Ovary (tissue), 9 donors: ENCODE data around the gene GPC6. TPM values are rescaled to one million over a fixed set of nuclear protein-coding genes. Genes with fewer than 3 reads are reported as not detected.
A peak's percentile ranks its signal among the peaks of the same experiment; 100 is the strongest.

Experiments used
- DNase-seq, 5 donors: peaks; one replicate each; pipeline ENCODE4 v3.0.0-alpha.2; 2019 to 2020
- H3K27ac ChIP-seq, 2 donors: fragments of 200-600 bp; one replicate each; pipeline versions ENCODE4 v1.5.1 to v1.8.0; 2019 to 2022
- H3K27me3 ChIP-seq: fragments of 200-600 bp; one replicate; pipeline ENCODE4 v1.8.0; 2022
- H3K36me3 ChIP-seq: fragments of 200-600 bp; sonication (generic); one replicate; pipeline ENCODE4 v1.5.1; 2019
- H3K4me1 ChIP-seq: one replicate; pipeline ENCODE4 v1.8.1; 2013; ENCODE audit warnings: mild to moderate bottlenecking, moderate library complexity; ENCODE audit not compliant: insufficient read depth
- H3K4me3 ChIP-seq: fragments of 200-600 bp; sonication (generic); one replicate; pipeline ENCODE4 v1.5.1; 2017
- H3K9me3 ChIP-seq, 2 donors: fragments of 200-600 bp in 1 of 2; sonication (generic) in 1 of 2; one replicate each; pipeline versions ENCODE4 v1.5.1 to v1.8.1; 2013 to 2019; ENCODE audit warnings: mild to moderate bottlenecking in 1 of 2, moderate library complexity in 1 of 2
- CTCF ChIP-seq, 3 donors: fragments of 450-650 bp in 2 of 3; fragments of 200-600 bp in 1 of 3; IDR thresholded peaks; one replicate each; pipeline versions ENCODE4 v1.5.1 to v1.8.0; 2016 to 2022; ENCODE audit warnings: antibody characterized with exemption in 3 of 3, mild to moderate bottlenecking in 1 of 3
- EP300 ChIP-seq: sonication (generic); formaldehyde crosslinking; IDR thresholded peaks from one replicate; pipeline ENCODE4 v1.6.1; 2017; ENCODE audit warnings: antibody characterized with exemption
- POLR2A ChIP-seq: fragments of 450-650 bp; IDR thresholded peaks from one replicate; pipeline ENCODE4 v1.6.1; 2017; ENCODE audit warnings: antibody characterized with exemption, mild to moderate bottlenecking, moderate library complexity
- WGBS, 3 donors: extraction: QIAGEN DNeasy Blood & Tissue Kit in 1 of 3; methylation state at CpG; one replicate each; pipeline versions ENCODE4 v1.1.5 to v1.1.7; 2013 to 2017; 5-methylcytosine and 5-hydroxymethylcytosine counted together
- intact Hi-C, 4 donors: fragments of 100-400 bp; cut with DNase I; formaldehyde crosslinking; loops; one replicate each; pipeline versions ENCODE4 v1.11.0 to v1.15.1; 2022 to 2023
- polyA plus RNA-seq, 2 donors: library from polyadenylated mRNA; stranded (reverse); fragments of 200-250 nt in 1 of 2; fragments of 350-450 nt in 1 of 2; fragmentation: Illumina TruSeq in 1 of 2; extraction: RNeasy Lipid Tissue Mini Kit (QIAGEN cat#74804) in 1 of 2; gene quantifications; one replicate each; pipeline ENCODE4 v1.2.3, GENCODE V29; 2013 to 2014
- total RNA-seq, 7 donors: library from RNA; depleted of rRNA in 2 of 7; stranded (reverse); fragments of >200 nt in 2 of 7; fragmentation: NEBNext Ultra II Directional in 3 of 7; extraction: Animal tissue kit (Norgen Biotek cat#: 25700) in 3 of 7; gene quantifications; one replicate each; pipeline versions ENCODE4 v1.1.0 to v1.2.4, GENCODE V29; 2016 to 2023
- donor health status: DM: no; HTN: no; CAD: no; lungs with moderate emphysema.
- donor health status: DM: no; HTN: no; CAD: no.
- donor health status: Bipolar disorder and iron deficiency.
- donor health status: DM: yes; HTN: yes; CAD: no.
- donor health status: DM: no; HTN: no; CAD: no.
- donor health status: DM: yes; HTN: yes; CAD: no.

The GPC6 gene
- total and polyA plus RNA-seq, 9 donors, result 4.3 to 22.3 (median 17.9) TPM

GRCh38 chr13:94248454-94249228, 1022.0 kb downstream of the GPC6 start:
- H3K36me3 ChIP-seq, result no peaks in the 10 kb centered on the region
- TF ChIP-seq POLR2A (no peak), EP300 (no peak), CTCF (IDR thresholded peaks at IDR 0.05) (no peak)
- DNase-seq, result no peak
- H3K27ac ChIP-seq, result no peak overlapping the region
- intact Hi-C loops, result no loop called here
- no peaks in the 10 kb centered on the region for H3K9me3 ChIP-seq
- H3K4me3 ChIP-seq, result no peak overlapping the region
- 98 to 99% (median 99%) methylated on average over 2 of the region's 2 CpGs for WGBS, 3 donors
- H3K27me3 ChIP-seq, result no peaks in the 10 kb centered on the region
- peaks cover 4% of the 10 kb centered on the region for H3K4me1 ChIP-seq

- intact Hi-C loops, result no loop called here
- 80 to 86% (median 84%) methylated on average over 1 of the region's 1 CpG for WGBS, 3 donors
- TF ChIP-seq CTCF (IDR thresholded peaks at IDR 0.05) (no peak), POLR2A (no peak), EP300 (no peak)
- DNase-seq, result no peak
- Histone ChIP-seq H3K4me3 (no peak overlapping the region), H3K36me3 (no peaks in the 10 kb centered on the region), H3K9me3 (no peaks in the 10 kb centered on the region), H3K27ac (no peak overlapping the region), H3K27me3 (no peaks in the 10 kb centered on the region), H3K4me1 (peaks cover 4% of the 10 kb centered on the region)
Observed at GRCh38 chr13:94249512-94249911, 1022.9 kb downstream of the GPC6 start.

- H3K4me1 ChIP-seq, result peaks cover 4% of the 10 kb centered on the region
- TF ChIP-seq POLR2A, result no peak
- no peak for TF ChIP-seq CTCF (IDR thresholded peaks at IDR 0.05)
- no peak for TF ChIP-seq EP300
- no peaks in the 10 kb centered on the region for H3K36me3 ChIP-seq
- H3K27ac ChIP-seq, result no peak overlapping the region
- no peaks in the 10 kb centered on the region for H3K9me3 ChIP-seq
- DNase-seq, result peak; percentile 37 to 68 (median 64)
- 29 to 43% (median 41%) methylated on average over 9 of the region's 9 CpGs for WGBS, 3 donors
- H3K4me3 ChIP-seq, result no peak overlapping the region
- no peaks in the 10 kb centered on the region for H3K27me3 ChIP-seq
- intact Hi-C loops, result no loop called here
Observed at GRCh38 chr13:94251831-94252608, 1025.4 kb downstream of the GPC6 start.

- no peak for DNase-seq
- H3K9me3 ChIP-seq, result no peaks in the 10 kb centered on the region
- no peaks in the 10 kb centered on the region for H3K27me3 ChIP-seq
- H3K4me1 ChIP-seq, result peaks cover 4% of the 10 kb centered on the region
- H3K27ac ChIP-seq, result no peak overlapping the region
- H3K4me3 ChIP-seq, result no peak overlapping the region
- no peaks in the 10 kb centered on the region for H3K36me3 ChIP-seq
- TF ChIP-seq POLR2A (no peak), EP300 (no peak)
- intact Hi-C loops, result no loop called here
Observed at GRCh38 chr13:94254737-94255136, 1028.1 kb downstream of the GPC6 start.

- Histone ChIP-seq H3K4me1 (peaks cover 3% of the 10 kb centered on the region), H3K4me3 (no peak overlapping the region), H3K9me3 (no peaks in the 10 kb centered on the region), H3K27me3 (no peaks in the 10 kb centered on the region), H3K36me3 (no peaks in the 10 kb centered on the region), H3K27ac (no peak overlapping the region)
- no peak for DNase-seq
- WGBS, 3 donors, result 90 to 97% (median 96%) methylated on average over 1 of the region's 1 CpG
- no peak for TF ChIP-seq EP300
- TF ChIP-seq POLR2A, result no peak
- intact Hi-C loops, result no loop called here
Observed at GRCh38 chr13:94256721-94257120, 1030.1 kb downstream of the GPC6 start.
